Kidney tubule cell (primary cell): ENCODE data around the gene MZF1.
"Not testable (repeated sequence)": the region's sequence is repeated elsewhere in the genome, so short reads cannot be mapped to it uniquely, and the experiment has no call there.

Source experiments
- DNase-seq: peaks from one replicate; pipeline ENCODE4 v3.0.0-alpha.2; 2018; ENCODE audit warnings: low spot score

Gene MZF1

DNA sequence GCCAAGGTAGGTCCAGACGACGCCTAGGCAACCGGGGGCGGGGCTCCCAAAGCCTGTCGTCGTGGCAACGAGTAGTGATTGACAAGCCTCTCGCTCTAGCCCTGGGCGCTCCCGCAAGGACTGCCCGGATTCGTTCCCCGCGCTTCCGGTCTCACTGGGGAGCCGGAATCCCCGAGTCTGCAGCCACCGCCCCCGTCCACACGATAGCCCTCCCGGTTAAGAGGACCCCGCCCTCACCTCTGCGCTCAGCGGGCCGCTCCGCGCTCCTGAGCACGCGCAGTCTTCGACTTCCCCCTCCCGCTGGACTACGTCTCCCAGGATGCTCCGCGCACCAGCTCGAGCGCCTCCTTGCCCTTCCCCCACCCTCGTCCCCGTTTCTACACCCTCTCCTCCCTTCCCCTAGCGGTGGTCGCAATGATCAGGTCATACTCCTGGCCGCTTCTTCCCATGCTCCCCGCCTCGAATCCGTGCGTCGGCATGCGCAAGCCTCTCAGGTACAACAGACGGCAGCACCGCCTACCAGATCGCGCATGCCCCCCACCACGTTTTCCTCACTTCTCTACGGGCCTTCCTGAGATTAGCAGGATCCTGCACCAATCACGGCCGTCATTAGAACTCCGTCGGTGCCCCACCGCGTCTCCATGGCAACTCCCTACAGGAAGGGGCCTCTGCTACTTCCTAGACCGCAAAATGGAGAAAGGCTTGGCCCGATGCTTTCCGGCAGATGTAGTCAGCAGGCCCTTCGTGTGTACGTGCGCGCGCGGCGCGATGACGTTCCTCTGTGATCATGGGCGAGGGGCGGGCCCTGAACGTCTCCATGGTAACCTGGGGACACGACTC, at the start of gene MZF1:
TSS of gene MZF1 (minus strand) at position 518 of the 840 bp plus-strand sequence. CDS start 1,946 bp downstream, outside the sequence.
- DNase-seq, result peak; percentile 100

DNA sequence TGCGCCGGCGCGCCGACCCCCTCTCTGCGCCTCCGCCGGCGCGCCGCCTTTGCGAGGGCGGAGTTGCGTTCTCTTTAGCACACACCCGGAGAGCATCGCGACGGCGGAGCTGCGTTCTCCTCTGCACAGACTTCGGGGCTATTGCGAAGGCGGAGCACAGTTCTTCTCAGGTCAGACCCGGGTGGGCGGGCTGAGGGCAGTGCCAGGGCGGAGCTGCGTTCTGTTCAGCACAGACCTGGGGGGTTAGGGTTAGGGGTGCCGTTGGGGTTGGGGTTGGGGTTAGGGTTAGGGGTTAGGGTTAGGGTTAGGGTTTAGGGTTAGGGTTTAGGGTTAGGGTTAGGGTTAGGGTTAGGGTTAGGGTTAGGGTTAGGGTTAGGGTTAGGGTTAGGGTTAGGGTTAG, 34.1 kb upstream of the MZF1 start:
- DNase-seq, result not testable (repeated sequence)

DNA sequence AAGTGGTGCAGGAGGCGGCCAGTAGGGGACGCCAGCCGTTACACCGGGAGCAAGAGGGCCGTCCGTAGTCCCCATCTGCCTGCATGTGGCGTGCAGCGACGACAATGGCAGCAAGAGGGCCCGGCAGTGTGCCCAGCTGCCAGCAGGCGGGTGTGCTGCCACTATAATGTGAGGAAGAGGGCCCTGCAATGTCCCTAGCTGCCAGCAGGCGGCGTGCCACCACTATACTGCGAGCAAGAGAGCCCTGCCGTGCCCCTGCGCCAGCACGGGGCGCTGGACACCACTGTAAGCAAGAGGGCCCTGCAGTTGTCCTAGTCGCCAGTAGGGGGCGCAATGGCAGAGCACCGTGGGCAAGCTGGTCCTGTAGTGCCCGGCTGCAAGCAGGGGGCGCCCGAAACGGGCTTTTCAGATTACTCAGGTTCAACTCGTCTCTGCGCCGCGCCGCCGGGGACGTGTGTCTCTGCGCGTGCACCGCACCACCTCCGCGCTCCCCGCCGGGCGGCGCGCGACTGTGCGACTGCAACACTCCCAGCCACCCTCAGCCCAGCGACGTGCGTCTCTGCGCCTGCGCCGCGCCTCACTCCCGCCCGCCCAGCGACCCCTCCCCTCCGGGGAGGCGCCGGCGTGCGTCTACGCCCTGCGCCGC, 33.2 kb upstream of the MZF1 start:
- not testable (repeated sequence) for DNase-seq

DNA sequence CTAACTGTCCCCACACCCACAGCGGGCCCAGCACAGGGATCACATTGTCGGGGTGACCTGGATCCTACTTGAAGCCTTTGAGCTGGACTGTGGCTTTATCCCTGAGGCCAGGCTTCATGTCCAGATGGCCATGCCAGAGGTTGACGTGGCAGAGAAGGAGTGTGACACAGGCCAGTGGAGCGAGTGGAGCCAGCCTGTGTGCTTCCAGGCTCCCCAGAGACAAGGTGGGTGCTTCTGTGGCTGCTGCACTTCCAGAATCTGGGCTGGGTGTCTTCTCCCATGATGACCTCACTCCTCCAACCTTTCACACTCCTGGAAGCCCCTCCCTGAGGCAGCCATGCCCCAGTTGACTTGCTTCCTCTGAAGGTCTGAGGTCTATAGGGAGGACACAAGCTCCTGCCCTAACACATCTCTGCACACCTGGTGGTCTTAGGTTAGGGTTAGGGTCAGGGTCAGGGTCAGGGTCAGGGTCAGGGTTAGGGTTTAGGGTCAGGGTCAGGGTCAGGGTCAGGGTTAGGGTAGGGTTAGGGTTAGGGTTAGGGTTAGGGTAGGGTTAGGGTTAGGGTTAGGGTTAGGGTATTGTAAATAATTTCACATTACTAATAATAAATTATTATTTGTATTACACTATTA, 13.1 kb upstream of the MZF1 start:
- DNase-seq, result no peak

DNA sequence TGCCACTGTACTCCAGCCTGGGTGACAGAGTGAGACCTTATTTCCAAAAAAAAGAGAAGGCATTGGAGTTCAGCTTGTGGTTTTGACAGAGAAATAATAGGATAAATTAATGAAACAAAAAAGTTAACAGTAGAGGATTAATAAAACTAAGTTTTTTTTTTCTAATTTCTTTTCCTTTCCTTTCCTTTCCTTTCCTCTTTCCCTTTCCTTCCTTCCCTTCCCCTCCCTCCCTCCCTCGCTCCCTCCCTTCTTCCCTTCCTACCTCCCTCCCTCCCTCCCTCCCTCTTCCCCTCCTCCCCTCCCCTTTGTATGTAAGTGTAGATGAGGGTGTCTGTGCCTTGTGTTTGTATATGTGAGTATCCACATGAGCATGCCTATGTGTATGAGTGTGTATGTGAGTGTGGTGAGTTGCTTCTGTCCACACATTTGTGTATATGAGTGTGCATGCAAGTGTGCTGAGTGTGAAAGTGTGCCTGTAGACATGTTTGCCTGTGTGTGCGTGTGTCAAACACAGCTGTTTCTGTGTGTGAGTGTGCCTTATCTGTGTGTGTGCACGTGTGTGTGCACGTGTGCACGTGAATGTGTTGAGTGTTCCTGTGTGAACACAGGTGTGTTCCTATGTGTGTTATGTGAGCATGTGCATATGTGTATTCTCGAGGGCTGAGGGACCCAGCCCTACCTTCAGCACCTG, 12.5 kb upstream of the MZF1 start:
- no peak for DNase-seq

DNA sequence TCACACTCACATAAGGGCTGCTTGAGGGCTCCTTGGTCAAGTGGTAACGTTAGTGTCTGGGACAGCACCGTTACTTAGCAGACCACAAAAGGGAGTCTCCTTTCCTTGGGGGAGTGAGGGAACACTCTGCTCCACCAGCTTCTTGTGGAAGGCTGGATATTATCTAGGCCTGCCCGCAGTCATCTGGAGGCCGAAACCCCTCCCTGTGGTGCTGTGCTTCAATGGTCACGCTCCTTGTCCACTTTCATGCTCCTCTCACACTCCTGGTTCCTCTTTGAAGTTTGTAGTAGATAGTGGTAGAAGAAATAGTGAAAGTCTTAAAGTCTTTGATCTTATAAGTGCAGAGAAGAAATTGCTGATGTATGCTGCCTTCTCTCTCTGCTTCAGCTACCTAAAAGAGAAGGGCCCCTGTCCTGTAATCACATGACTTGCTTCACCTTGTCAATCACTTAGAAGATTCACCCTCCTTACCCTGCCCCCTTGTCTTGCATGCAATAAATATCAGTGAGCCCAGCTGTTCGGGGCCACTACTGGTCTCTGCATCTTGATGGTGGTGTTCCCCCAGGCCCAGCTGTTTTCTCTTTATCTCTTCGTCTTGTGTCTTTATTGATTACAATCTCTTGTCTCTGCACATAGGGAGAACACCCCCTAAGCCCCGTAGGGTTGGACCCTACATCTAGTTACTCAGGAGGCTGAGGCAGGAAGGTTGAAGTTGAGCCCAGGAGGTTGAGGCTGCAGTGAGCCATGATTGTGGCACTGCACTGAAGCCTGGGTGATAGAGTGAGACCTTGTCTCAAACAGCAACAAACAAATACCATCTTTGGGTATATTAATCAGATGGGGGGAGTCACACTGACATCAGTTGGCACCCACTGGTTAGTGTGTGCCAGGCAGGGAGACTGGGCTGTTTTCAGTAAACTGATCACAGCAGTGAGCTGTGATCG, 11.6 kb upstream of the MZF1 start:
- DNase-seq, result no peak

DNA sequence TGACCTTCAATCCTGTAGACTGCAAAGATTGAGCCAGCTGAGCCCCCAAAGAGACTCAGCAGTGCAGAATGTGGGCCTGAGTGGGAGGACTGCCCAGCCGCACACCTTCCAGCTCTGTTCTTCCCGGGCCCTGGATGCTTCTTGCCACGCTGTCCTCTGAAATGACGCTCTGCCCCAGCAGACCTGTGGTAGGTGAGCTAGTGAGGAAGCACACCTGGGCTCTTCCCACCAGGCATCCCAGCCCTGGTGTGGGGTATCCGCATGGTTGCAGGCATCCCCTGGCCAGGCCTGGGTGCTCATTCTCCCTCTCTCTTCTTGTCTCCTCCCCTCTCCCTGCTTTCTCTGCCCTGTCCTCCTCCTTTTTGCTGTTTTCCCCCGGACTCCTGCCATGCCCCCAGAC, 9.8 kb upstream of the MZF1 start:
- no peak for DNase-seq

DNA sequence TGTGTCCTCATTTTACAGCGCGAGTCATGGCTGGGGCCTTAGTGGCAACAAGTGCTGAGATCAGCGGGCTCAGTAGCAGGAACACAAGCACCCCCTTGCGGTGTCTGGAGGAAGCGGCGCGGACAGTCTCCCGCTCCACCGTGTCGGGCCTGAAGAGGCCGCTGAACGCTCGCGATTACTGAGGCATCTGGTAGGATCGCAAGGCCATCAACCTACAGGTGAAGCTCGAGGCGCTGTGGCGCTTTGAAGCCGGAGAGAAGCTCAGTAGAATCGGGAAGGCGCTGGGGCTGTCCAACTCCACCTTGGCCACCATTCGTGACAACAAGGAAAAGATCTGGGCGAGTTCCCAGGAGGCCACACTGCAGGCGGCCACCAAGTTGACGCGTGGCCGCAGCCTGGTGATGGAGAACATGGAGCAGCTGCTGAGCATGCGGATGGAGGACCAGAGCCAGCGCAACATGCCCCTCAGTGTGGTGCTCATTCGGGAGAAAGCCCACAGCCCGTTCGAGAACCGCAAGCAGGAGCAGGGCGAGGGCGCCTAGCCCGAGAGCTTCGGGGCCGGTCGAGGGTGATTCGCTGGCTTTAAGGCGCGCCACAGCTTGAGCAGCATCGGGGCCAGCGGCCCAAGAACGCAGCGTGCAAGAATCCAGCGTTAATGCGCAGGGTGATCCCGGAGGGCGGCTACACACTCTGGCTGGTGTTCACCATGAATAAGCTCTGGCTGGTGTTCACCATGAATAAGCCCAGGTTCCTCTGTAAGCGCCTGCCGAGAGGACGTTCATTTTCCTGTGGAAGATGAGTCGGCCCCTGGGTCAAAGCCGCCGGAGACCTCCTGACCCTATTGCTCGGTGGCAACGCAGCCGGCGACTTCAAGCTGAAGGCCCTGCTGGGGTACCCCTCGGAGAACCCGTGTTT, 8.3 kb upstream of the MZF1 start:
- peak; percentile 83 for DNase-seq

DNA sequence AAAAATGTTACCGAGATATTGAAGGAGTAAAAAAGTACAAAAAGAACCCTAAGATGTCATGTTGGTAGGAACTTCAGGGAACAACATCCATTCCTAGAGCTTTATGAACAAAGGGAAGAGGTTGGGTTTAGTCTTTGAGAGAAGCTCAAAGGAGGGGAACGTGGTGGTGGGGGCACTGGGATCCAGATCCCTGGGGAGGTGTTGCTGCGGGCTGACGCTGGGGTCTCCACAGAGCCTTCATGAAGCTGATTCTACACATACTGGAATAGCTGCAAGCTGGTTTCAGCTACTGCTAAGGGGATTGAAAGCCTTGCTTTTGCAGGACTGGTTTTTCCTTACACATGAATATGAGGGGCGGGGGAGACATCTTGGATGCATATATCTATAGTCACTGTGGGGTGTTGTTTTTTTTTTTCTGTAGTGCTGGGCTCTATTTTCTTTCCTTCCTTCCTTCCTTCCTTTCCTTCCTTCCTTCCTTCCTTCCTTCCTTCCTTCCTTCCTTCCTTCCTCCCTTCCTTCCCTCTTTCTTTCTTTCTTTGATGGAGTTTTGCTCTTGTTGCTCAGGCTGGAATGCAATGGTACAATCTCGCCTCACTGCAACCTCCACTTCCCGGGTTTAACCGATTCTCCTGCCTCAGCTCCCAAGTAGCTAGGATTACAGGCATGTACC, 6.5 kb upstream of the MZF1 start:
- DNase-seq, result no peak

DNA sequence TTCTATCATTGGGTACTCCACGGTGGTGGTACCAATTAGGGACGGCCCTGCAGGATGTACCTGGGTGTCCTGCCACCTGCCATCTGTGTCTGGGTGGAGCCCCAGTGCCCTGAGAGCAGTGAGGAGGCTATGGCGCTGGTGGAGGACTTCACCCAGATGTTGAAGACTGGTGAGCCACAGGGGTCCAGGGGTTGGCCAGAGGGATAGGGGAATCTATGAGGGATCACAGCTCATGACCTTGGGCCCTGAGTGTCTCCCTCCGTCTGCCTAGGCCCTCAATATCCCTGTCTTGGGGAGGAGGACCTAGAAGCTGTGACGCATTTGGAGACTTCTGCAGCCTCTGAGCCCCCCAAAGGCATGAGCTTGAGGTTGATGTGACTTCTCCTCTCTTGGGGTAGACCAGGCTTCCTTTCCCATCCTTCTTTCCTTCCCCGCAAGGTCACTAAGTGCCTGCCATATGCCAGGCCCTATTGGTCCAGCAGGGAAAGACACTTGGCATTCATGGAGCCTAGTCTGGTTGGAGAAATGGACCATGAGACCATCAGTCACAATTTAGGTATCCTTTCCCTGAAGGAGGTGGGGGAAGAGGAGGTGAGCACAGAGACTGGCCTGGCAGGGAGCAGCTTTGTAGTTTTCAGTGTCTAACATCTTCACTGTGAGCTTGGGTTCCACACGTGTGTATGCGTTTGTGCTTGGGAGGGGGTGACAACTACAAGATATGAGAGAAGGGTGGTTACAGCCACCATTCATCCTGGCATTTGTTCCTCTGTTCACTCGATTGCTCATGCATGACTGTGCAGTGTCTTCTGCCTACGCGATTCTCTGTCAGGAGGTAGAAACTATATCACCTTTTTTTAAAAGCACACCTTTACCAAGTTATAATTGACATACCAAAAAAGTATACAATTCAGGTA, 5.1 kb upstream of the MZF1 start:
- DNase-seq, result no peak

DNA sequence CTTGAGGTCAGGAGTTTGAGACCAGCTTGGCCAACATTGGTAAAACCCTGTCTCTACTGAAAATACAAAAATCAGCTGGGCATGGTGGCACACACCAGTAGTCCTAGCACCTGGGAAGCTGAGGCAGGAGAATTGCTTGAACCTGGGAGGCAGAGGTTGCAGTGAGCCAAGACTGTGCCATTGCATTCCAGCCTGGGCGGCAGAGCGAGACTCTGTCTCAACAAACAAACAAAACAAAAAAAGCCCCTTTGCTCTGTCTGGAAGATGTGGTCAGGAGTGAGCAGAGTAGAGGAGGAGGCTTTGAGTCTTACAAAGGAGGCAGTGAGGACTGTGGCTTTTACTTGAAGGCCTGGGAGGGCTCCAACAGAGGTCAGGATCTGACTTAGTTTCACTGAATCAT, 4.4 kb upstream of the MZF1 start:
- DNase-seq, result not testable (repeated sequence)

DNA sequence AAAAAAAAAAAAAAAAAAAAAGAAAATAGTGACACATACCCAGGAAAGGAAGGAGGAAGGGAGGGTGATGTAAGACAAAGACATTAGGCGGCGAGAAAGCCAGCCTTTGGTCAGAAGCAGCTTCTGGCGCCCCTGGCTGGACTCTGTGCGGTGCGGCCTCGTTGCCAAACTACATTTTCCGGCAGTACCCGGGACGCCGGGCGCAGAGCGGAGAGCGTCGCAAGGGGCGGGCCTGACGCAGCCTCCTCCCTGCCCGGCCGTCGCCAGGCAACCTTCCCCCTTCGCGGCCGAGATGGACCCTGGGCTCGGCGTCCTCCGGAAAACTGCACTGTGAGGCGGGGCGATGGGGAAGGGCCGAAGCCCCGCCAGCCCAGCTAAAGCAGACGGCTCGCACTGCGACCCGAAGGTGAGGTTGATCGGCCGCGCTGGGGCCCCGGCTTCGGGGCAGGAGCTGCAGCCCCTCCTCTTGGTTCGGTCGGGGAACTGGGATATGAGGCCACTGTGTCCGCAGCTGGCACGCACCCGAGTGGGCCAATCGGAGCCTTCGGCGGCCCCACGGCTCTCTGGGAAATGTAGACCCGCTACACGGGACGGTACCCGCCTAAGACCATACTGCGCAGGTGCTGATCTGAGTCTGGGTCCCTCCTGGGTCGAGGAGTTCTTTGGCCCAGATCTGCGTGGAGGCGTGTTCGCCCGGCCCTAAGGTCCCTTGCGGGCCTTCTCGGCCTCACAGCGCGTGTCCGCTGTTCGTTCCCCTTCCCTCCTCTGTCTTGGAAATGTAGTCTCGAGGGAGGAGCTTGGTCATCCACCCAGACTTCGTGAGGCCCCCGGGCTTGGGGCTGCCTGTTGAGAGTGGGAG, 2.3 kb upstream of the MZF1 start:
- DNase-seq, result peak; percentile 95

DNA sequence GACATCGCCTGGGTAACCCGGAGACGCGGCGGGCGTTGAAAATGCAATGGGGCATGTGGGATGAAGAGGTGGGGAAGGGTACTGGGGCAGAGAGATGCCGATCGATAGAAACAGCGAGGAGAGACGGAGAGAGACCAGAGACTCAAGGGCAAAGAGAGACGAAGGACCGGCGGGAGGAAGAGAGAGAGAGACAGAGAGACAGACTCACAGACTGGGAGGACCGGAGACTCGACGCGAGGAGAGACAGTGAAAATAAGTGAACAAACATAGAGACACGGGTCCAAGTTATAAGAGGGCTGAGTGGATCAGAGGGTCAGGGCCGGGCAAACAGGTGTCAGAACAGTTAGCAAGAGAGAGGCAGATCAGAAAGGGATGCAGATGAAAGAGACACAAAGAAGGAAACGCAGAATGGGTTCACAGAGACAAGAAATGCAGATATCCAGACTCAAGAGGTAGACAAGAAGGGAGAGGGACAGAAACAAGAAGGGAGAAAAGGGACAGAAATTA, 576 bp upstream of the MZF1 start:
- no peak for DNase-seq

DNA sequence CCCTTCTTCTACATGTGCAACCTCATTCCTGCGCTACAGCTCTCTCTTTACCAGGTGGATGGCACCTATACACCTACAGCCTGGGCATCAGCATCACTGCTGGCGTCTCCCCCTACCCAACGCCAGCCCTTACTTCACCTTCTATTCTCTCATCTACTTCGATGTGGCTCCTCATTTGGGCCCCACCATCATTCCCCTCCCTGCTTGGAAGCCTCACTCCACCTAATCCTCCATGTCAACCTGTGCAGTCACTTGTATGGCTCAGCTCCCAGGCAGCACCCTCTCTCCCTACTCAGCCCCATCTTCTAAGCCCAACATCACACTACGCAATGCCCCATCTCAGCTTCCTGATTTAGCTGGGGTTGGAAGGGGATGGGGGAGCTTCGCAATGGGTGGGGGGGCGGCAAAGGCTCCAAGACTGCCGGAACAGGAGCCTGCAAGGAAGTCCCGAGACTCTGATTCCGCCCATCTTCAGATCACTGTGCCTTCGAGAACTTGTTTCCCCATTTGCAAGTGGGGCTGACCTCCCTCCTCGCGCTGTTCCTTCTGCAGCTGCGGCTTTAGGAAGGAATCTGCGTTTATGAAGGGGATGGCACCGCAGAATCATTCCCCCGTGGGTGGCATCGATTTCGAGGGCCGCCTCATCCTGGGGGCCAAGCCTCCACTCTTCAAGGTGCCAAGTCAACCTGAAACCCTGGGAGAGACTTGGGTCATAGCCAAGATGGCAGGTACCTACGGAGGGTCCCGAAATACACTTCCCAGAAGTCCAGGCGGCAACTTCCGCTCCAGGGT, 913 bp downstream of the MZF1 start:
- no peak for DNase-seq

DNA sequence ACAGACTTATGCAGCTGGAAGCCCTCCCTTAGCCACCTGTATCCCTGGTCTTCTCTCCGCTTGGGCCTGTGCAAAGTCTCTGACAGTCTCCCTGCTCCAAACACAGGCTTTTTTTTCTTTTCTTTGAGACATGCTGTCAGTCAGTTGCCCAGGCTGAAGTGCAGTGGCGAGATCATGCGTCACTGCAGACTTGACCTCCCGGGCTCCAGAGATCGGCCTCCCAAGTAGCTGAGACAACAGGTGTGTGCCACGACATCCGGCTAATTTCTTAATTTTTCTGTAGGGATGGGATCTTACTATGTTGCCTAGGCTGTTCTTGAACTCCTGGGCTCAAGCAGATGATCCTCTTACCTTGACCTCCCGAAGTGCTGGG, 1.6 kb downstream of the MZF1 start:
- no peak for DNase-seq

DNA sequence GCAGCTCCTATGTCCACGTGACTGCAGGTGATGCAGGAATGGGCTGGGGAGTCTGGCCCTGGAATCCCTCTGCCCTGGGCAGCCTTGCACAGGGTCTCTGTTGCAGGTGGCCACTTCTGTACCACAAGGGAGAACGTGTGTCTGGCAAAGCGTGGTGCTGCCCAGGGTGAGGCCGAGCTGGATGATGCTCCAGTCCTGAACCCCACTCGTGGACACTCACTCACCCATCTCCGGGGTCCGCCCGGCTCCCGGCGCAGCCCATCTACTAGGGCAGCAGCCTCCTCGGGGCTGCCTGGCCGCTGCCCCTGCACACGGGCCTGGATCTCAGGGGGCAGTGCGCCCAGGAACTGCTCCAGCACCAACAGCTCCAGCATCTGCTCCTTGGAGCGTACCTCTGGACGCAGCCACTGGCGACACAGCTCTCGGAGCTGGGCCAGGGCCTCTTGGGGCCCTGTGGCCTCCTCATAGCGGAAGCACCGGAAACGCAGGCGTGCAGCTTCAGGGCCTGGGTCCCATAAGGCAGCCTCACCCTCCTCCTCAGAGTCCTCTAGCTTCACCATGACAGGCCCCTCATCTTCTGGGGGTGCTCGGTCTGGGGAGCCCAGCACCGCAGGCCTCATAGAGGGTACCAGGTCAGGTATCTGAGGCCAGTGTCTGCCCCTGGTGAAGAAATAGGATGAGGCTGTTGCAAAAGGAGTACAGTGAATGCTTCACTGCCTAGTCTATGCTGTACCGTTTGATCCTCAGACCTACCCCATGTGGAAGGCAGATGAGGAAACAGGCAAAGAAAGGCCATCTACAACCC, 2.2 kb downstream of the MZF1 start:
- DNase-seq, result no peak
